ENCODE results near the gene KATNA1.

DNA sequence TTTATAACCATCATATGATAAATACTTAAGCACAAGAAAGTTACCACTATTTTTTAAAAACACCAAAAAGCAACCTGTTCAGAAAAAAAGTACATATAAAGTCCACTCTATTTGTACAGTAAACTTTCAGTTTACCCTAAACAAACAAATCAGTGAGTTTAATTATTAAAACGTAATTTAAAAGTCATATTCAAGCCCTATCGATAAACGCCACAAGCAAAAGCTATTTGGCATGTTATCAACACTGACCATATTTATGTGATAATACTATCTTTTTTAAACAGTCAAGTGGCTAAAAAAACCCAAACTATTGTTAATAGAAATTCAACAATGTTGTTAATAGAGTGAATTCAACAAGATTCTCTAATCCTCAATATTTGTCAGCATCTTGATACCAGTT lies 1.9 kb downstream of the KATNA1 start:
- TF ChIP-seq CTCF (IDR thresholded peaks at IDR 0.05) (no peak), POLR2A (IDR thresholded peaks at IDR 0.05) (no peak)

Data from testis (tissue), 2 donors.